ENCODE measurements around the gene HS1BP3.

Gene HS1BP3

DNA sequence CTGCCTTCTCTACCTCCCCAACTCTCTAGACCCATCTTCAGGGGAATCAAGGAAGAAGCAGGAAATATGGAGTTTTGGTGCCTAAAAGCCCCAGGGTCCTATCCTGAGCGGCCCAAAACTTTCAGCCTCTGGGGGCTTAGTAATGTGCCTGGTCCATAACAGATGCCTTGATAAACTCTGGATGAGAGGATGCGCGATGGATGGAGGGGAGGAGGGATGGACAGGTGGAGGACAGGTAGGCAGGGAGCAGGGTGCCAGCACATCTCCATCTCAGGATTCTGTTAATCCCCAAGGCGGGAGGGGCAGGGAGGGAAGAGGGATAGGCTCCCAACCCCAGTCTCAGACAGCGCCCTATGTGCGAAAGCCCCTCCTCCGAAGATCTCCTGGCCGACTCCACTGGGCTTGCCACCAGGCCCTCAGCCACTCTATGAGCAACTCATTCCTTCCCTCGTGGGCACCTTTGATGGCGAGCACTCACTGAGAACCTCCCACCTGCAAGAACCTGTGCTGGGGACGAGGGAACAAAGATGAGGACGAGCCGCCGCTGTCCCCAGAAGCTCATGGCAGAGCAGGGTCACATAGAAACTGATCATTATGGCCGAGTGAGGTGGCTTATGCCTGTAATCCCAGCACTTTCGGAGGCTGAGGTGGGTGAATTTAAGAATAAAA, 23.1 kb downstream of the HS1BP3 start:
- DNase-seq = no peak

DNA sequence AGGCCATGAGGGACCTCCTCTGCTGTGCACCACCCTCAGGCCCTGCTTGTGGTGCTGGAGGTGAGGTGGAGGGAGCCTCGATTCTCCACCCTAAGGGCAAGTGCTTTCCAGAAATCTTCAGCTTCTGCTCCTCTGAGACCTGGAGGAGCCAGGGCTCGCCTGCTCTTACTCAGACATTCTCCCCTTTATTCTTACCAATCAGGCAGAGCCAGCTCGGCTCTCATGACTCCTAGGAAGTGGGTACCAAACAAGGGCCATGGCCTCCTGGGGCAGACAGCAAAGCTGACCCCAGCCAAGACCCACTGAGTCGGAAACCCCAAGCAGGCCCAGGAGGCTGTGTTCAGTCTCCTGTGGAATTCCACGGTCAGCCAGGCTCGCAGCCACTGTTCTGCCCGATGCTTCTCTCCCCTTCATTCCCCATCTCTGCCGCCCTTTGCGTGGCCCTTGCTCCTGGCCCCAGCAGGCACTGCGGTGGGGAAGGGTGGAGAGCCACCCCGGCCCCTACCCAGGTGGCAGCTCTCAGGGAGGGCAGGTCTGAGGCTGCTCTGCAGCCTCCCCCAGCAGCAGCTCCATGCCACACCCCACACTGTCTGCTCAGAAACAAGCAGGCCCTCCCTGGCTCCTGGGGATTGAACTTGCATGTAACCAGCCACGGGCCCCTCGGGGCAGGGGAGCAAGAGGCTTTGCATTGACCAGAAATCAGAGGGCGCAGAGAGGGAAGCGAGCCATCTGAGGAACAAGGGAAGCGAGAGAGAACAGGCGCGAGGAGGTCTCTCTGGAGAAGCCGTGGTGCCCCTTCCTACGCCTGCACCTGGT, 24.0 kb downstream of the HS1BP3 start:
- DNase-seq = no peak

DNA sequence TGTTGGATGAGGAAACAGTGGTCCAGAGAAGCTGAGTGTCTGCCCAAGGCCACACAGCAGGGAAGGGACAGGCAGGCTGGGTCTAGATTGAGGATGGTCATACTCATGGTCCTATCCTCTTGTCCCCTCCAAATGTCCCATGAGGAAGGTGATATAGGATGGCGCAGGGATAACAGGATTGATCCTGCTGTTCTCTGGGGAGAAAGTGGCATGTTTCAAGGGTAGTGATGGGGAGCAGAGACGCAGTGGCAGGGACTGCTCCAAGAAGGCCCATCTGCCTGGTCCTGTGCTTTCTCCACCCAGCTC, 24.6 kb downstream of the HS1BP3 start:
- no peak for DNase-seq

DNA sequence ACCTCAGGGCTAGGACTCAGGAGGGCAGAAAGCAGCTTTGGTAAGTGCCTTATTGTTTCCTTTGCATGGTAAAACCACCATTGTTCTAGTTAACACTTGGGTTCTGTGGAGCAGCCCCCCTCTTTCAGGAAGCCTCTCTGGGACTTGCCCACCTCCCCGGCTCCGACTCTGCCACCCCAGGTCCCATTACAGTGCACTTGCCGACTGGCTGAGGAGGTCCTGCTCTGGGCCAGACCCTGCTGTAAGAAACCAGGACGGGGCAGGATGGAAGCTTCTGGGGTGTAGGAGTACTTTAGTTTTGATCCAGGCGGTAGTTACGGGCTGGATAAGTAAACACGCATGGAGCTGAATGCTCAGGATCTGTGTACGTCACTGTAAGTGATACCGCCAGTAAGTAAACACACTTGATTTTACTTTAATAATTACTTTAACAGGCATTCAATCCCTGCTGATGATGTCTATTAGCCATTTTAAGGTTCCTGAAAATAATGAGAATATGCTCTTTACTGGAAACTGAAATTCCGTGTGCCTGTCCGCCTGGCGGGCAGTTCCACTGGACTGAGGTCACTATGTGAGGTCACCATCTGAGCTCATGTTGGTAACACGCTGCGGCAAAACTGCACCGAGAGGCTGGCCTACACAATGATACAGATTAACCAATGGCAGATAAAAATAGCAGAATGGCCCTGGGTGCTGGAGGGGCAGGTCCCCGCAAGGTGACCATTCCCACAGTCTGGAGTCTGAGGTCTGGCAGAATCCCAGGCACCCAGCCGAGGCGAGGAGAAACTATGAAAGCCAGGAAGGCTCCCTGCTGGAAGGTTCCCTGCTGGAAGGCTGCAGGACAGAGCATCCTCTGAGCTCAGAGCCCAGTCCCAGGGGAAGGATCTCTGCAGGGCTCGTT, 25.2 kb downstream of the HS1BP3 start:
- DNase-seq = no peak

DNA sequence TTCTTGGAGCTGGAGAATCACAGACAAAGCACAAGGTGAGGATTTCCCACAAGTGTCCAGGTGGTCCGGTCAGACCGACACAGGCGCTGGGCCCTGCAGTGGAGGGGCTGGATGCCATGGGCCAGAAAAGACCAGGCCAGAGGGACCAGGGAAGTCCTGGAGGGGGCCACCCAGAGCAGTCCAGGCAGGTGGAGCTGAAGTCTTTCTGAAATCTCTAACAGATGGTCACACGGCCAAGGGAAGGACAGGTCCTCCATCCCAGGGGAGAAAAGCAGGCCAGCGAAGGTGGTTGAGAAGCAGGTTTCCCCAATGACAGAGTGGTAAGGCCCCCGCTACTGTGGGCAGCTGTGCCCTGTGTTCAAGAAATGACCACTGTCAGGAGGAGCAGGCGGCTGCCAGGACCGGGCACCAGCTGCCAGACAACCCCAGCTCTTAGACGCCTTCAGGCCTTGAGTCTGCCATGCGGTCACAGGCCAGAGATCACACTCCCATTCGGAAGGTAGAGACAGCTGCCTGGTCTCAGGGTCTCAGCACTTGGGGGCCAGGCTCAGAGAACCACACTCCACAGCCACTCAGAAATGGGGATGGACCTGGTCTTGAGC, 25.9 kb downstream of the HS1BP3 start:
- DNase-seq = no peak

DNA sequence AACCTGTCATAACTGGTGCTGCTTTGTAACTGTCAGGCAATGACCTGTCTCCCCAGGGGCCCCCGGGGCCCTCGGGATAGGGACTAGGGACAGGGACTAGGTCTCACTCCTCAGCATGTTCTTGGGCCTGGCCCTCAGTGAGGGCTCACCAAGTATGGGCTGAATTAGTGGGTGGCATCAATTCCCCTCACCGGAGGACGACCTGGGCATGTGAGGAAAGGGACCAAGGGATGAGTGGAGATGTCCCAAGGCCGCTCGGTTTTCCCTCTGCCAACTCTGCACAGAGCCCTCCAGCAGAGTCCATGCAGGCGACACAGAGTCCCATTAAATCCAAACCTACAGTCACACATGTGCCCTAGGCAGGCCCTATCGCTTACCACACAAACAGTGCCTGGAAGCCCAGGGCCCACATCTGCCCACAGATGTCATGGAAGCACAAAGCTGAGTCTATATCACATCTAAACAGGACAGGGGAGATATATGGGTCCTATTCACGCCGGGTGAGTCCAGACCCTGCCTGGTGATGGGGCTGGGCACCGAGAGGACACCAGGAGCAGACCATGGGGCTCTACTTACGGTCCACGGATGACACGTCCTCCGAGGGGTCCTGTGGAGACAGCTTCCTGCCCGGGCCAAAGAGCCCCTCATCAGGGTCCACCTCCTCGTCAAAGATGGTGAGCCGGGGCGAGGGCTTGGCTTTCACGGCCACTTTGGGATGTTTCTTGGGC, 26.6 kb downstream of the HS1BP3 start:
- no peak for DNase-seq

DNA sequence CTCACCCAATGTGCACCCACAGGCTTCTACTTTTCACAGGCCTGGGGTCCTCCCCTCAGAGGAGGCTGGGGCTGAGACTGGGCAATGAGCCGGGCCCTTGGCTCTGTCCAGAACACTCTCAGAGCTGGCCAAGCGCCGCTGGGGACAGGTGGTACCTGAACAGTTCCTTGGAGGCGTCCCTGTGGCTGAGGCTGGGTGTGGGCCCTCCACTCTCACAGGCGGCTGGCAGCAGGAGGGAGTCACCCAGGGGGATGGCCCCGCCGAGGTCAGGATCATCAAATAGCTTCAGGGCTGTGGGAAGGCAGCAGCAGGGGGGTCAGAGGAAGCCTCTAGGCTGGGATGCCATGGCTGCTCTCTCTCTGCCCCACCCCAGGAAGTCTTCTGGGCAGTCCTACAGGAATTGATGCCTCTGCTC, 27.1 kb downstream of the HS1BP3 start:
- DNase-seq = no peak

DNA sequence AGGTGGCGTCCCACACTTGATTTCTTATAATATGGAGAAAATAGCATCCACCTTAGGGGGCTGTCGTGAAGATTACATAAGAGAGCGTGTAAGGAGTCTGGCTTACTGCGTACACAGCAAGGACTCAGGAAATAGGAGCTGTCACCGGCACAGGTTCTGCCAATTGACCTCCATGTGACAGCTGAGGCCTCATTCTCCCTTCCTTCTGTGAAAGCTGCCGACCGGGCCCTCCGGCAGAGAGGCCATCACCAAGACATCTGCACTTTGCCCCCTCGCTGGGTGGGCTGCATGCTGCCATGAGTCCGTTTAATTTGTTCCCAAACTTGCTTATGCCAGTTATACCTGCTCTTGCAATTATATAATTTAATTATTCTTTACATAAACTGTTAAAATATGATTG, 27.7 kb downstream of the HS1BP3 start:
- no peak for DNase-seq

DNA sequence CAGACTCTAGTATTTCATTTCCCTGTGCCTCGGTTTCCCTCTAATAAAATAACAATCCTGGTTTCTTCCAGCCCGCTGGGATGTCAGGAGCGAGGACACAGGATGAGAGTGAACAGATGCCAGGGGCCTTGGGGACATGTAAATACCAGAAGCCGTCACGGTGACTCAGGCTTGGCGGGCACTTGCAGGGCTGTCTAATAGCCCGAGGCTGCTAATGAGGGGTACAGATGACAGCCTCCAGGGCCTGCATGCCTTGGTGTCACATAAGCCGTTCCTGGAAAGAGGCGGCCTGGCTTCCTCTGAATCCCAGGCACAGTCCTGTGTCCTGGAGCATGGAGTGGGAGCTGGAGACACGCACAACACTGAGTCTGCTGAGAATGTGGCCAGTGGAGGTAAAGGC, 28.2 kb downstream of the HS1BP3 start:
- no peak for DNase-seq

DNA sequence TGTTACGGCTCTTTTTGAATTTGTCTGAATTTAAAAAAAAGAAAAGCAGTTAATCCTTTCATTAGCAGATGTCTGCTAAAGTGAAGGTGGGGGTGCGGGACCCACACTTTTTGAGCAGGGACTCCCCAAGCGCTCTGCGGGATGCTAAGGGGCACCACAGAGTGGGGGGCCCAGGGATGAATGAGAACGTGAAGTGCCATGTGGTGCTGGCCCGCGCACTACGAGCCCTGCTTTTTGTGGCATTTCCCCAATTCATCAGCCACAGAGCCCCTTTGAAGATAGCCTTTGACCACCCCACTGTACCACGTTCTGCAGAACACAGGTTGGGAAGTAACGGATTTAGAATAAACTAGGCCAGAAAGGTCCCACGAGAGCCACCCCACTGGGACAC, 28.6 kb downstream of the HS1BP3 start:
- DNase-seq = no peak

DNA sequence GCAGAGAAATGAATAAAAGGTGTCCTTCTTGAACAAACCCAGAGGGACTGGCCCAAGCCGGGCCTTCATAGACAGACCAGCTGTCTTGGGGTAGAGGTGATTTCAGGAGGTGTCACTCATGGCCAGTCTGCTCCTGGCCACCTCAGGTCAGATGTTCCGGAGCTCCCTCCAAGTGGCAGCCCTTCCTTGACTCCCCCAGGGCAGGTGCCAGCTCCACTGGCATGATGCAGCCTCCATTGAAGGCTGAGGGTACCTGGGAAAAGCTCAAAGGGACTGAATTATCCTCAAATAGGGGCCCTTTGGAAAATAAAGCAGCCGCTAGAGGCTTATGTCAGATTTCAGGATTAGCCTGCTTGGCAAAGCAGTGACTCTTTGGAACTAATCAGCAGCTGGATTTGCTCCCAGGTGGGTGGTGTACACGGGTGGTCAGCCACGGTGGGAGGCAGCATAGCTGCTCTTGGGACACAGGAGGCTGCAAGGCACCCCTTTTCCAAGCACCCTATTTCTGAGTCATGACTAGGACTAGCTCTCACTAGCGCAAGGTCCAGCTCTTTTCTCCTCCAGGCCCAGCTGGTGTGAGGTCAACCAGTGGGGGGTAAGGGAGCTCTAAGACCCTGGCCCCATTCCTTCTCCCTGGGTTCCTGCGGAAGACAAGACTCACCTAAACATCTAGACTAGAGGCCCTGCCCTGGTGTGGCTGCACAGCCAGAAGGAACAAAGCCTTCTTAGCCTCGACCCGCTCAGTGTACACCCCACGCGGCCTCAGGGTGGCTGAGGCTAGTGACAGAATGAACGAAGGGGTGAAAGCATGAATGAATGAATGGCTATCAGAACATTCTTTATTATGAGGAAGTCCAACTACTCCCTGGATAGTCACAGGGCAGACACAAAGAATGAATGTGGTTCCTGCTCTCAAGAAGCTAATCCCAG, 29.3 kb downstream of the HS1BP3 start:
- no peak for DNase-seq

DNA sequence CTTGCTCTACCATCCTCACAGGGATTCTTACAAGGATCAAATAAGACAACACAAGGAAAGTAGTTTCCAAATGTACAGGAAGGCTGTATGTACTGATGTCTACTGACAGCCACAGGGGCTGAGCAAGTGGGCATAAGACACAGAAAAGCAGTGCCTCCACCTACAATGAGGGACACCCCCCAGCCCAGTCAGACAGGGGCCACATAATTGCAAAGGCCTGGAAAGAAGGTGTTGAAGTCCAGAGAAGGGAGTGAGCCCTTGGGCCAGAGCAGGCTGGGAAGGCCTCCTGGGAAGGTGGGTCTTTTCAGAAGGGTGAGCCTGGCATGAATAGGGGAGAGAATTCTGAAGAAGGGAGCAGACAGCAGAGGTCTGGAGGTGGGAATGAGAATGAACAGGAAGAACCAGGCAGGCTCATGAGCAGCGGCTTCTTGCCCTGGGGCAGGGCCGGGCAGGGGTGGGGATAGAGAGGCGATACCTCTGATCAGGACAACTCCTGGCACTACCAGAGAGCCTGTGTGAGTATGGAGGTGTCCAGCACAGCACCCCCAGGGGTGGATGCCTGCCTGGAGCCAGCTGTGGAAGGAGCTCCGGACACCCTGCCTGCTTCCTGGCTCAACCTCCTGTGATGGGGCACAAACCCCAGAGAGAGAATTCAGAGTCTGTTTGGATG, 30.1 kb downstream of the HS1BP3 start:
- no peak for DNase-seq

DNA sequence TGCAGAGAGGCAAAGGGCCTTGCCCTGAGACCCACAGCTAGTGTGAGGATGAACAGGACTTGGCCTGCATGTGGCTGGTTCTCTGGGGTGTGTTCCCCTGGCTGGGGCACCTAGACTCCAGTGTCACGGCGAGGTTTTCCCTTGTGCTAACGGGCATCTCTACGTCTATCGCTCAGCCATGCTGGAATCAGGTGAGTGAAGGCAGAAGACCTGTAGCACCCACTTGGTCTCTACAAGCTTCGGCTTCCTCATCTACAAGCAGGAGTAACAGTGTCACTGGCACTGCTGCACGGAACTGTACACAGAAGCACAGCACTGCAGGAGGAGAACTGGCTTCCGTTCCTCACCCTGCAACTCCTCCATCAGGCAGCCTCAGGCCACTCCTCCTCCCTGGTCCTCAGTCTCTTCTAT, 30.6 kb downstream of the HS1BP3 start:
- no peak for DNase-seq

DNA sequence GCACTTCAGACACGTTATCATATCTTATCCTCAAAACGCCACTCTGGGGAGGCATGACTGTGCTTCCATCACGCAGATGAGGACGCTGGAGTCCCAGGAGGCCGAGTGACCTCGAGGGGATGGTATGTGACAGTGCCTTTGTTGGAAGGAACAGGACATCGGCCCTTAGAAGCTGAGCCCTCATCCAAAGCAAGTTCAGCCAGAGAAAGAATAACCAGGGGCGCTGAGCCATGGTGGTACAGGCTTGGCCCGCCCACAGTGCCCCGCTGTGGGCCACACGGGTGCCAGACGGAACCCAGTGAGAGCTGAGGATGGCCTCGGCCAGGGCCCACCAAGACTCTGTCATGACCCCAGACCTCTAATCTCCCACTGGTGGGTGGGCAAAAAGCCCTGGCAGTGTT, 31.3 kb downstream of the HS1BP3 start:
- no peak for DNase-seq

DNA sequence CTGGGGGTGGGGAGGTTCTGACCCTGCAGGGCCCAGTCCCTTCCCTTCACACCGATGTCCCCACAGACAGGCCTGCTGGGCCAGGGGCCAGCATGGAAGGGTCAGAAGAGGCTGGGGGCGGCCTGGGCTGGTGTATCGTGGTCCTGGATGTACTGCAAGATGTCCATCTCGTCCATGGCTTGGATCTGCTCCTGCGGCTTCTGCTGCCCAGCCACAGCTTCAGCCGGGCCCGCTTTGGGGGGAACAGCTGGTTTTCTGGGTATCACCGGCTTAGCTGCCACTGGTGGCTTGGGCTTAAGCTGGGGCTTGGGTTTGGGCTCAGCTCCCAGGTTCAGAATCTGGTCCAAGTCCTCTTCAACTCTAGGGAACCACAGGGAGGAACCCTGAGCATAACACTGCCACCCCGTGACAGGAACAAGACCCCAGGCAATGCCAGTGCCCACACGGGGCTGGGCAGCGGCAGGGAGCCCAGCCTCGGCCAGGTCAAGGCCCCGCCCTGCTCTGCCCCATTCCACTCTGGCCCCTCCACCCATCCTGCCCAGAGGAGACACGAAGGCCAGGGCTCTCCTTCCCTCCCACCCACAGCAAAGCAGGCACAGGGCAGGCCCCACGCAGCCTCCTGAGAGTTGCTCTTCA, 31.9 kb downstream of the HS1BP3 start:
- DNase-seq = no peak

DNA sequence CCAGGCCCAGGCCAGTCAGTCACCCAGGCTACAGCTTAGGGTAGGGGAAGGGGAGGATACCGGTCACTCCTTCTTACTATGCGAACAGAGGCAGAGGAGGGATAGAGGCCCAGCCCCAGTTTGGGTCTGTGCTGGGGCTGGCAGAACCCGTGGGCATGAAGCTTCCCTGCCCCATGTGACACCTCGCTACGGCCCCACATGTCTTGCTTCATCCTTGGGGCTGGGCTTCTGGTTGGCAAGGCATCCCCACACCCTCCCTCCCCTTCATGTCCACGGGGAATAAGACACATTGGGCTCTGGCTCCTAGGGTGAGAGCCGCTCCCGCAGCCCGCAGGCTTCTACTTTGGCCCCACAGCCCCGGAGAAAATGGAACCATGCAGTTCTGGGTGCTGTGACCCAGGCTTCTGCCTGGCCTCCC, 32.4 kb downstream of the HS1BP3 start:
- DNase-seq = no peak

DNA sequence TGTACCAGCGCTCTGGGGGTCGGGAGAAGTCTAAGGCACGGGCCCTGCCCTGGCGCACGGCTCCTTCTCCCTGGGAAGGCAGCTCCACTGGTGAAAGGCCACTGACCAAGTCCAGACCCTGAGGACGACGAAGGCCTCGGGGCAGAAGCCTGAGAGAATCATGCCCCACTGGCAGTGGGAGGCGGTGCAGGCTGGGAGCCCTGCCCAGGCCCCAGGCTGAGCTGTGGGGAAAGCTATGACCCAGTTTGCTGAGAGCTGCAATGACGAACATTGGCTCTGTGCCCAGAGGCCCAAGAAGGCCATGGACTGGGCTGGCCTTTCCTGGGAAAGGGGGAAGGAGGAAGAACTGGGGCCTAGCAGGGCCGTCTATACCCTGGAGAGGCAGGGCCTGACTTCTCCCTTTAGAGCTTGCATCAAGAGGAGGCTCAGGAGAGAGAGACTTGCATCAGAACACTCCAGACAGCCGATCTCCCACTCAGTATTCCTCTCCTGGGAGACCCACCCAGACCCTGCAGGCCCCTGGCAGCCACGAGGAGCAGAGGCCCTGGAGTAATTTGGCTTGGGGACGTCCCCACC, 32.9 kb downstream of the HS1BP3 start:
- peak in 1 of 2 donors; percentile 67 for DNase-seq

DNA sequence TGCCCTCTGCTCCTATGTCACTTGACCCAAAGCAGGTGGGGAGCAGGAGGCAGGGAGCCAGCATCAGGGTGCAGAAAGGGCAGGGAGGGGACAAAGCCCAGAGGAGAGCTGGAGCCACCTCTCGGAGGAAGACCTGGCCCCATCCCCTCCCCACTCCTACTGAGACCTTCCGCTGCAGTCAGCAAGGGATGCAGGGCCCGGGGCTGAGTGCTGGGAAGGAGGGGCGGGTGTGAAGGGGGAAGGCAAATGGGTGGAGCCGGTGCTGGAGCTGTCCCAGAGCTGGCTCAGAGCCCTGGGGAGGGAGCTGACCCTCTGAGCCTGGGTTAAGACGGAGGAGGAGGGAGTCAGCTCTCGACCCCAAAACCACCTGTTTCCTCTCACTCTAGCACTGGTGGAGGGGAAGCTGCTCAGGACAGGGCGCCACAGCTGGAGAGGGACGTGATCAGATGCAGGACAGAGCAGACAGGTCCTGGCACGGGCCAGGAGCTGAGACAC, 33.8 kb downstream of the HS1BP3 start:
- DNase-seq = no peak

DNA sequence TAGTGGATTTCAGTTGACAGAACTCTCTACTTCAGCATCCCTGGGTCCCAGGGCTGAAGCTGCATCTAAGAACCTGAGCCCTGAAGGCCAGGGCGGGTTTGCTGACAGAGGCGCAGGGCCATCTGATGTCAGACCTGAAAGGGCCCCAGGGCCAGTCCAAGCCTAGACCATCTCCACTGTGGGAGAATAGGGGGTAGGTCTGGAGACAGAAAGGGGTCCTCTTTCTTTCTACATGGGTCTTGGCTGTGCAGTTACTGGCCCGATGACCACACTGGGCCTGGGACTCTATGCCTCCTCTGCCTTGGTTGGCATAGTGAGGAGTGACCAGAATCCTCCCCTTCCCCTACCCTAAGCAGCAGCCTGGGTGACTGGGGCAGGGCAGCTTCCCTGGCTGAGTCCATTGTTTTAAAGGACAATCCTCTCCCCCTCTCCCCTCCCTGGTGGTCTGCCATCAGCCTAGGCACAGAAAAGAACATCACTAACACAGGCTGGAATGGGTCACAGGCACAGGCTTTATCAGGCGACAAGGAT, 34.5 kb downstream of the HS1BP3 start:
- no peak for DNase-seq
